IPS-NIHi7 (cell line): ENCODE data around the gene ANKRD13B.
"Not testable (repeated sequence)": the region's sequence is repeated elsewhere in the genome, so short reads cannot be mapped to it uniquely, and the experiment has no call there.

ENCODE experiments used
- DNase-seq: peaks from one replicate; pipeline ENCODE4 v3.0.0; 2012; ENCODE audit warnings: mixed read lengths; ENCODE audit errors: extremely low spot score

ANKRD13B gene

DNA sequence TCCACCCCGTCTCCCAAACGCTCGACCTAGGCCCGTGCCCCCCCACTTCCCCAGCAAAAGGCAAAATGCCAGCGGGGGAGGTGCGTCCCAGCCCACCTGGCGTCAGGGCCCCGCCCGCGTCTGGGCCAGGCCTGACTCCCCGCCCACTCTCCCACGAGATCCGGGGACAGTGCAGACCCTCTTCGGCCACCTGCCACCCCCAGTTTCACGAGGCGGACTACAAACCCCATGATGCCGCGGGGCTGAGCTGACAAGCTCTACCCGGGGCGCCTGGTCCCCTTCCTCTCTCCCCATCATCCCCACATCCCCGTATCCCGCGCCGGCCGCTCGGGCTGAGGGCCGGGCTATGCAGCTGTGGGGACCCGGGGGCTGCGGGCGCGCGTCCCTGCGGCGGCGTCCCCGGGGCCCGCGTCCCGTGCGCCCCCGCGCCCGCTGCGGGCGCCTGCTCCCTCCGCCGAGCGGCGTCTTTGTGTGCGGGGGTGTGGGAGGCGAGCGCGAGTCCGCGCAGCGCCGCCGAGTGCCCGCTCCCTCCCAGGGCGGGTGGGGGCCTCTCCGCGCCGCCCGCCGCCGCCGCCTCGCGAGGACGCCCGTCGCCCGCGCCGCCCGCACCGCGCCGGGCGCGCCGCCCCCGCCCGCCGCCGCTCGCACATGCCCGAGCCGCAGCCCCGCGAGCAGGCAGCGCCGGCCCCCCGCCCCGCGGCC, at the start of gene ANKRD13B:
ANKRD13B (plus strand) TSS at position 283 of the 702 bp plus-strand sequence. CDS start 490 bp downstream, outside the sequence.
- DNase-seq: no peak

DNA sequence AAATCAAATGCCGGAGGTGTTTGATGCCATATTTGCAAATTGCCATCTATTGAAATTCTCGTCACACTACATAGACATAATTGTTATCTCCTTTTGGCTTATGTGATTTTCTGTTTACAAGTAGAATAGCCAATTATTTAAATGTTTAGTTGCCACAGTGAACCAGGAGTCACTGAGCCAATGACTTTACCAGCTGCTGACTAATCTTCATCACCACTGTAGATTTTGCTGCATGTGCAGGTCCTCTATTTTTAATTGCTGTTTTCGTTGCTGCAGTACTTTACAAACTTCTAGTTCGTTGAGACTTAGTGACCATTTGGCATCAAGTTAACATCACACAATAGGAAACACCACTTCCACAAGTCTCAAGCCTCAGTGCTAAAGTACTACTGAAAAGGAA, 48.9 kb upstream of the ANKRD13B start:
- no peak for DNase-seq

DNA sequence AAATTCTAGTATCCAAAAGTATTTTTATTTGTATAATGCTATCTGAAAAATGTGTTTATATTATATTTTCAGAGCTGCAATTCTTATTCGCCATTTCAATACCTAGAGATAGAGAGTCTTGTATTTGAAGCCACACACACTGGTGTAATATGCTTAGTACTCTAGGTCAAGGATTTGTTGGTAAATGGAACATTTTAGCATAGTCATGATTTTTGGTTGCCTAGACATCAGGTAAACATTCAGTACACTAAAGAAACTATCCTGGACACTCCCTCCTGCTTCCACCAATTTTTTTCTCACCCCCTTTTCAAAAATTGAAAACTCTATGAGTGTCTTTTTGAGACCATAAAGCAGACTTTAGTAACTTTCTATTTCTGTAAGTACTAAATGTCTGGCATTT, 46.8 kb upstream of the ANKRD13B start:
- DNase-seq: no peak

- DNase-seq: no peak
These were observed 46.1 kb upstream of the ANKRD13B start for GRCh38 chr17:29546830-29547229.

- no peak for DNase-seq
These were observed 43.6 kb upstream of the ANKRD13B start for GRCh38 chr17:29549177-29549923.

DNA sequence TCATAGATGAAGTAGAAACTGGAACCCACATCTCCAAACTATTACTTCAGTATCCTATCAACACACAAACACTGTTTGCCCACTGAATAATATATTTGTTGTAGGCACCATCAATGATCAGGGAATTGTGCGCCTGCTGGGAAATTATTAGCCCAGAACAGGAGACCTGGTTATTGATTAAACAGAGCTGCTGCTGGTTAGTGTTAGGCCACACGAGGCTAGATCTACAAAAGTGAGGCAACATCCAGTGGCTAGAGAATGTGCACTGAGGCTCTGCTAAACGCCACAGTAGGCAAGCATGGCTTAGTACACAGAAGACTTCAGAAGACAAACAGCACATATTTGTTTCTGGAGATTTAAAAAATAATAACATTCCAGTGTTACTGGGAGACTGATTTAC, 37.1 kb upstream of the ANKRD13B start:
- DNase-seq: no peak

DNA sequence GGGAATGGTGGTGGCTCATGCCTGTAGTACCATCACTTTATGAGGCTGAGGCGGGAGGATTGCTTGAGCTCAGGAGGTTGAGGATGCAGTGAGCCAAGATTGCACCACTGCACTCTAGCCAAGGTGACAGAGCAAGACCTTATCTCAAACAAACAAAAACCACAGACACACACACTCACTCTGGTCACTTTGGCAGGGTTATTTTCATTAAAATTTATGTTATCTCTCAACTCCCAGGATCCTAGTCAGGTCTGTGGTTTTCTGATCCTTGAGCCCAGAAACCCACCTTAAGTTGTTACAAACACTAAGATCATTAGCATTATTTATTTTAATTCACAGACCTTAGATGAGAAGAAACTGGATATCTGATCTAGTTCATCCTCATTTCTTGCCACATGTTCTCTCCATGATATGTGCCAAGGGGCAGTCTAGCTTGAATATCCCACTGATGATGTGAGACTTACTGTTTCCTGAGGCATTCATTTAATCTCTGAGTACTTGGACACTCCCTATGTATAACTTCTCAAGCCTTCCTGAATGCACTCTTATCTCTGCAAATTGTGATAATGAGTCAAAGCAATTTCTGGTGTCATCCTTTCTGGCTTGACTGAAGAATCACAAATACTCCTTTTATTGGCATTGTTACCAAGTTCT, 35.7 kb upstream of the ANKRD13B start:
- DNase-seq: no peak

DNA sequence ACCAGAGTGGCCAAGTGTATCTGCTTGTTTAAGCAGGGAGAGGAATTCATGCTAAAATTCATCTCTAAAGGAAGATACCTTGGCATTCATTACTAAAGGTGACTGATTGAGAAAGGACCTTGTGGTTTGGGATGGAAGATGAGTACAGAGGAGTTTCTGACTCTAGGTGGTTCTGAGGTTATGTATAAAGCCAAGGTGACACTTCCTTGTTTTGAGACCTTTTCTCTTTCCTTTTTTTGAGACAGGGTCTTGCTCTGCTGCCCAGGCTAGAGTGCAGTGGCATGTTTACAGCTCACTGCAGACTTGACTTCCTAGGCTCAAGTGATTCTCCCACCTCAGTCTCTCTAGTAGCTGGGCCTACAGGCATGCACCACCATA, 35.2 kb upstream of the ANKRD13B start:
- no peak for DNase-seq

GRCh38 chr17:29558139-29558538, 34.8 kb upstream of the ANKRD13B start:
- not testable (repeated sequence) for DNase-seq

GRCh38 chr17:29559640-29560039, 33.3 kb upstream of the ANKRD13B start:
- DNase-seq: no peak

DNA sequence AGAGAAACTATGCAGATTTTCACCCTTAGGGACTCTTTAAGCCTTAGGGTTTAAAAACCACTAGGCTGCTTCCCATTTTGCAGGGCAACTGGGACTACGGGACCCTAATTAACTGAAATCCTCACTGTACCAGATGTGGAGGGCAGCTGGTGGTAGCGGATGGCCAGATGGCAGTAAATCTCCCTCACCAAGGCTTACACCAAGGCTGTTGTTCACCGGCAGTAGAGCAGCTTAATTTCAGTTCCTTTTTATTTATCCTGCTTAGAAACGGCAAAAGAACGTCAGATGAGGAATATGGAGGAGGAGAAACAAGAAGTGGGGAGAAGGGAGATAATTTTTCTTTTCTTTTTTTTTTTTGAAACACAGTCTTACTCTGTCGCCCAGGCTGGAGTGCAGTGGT, 32.6 kb upstream of the ANKRD13B start:
- DNase-seq: no peak

- no peak for DNase-seq
These were observed 31.1 kb upstream of the ANKRD13B start for GRCh38 chr17:29561554-29562517.

- DNase-seq: no peak
These were observed 30.3 kb upstream of the ANKRD13B start for GRCh38 chr17:29562615-29563014.

GRCh38 chr17:29563816-29564215, 29.1 kb upstream of the ANKRD13B start:
- DNase-seq: no peak

- peak; percentile 64 for DNase-seq
These were observed 27.1 kb upstream of the ANKRD13B start for GRCh38 chr17:29565643-29566472.

DNA sequence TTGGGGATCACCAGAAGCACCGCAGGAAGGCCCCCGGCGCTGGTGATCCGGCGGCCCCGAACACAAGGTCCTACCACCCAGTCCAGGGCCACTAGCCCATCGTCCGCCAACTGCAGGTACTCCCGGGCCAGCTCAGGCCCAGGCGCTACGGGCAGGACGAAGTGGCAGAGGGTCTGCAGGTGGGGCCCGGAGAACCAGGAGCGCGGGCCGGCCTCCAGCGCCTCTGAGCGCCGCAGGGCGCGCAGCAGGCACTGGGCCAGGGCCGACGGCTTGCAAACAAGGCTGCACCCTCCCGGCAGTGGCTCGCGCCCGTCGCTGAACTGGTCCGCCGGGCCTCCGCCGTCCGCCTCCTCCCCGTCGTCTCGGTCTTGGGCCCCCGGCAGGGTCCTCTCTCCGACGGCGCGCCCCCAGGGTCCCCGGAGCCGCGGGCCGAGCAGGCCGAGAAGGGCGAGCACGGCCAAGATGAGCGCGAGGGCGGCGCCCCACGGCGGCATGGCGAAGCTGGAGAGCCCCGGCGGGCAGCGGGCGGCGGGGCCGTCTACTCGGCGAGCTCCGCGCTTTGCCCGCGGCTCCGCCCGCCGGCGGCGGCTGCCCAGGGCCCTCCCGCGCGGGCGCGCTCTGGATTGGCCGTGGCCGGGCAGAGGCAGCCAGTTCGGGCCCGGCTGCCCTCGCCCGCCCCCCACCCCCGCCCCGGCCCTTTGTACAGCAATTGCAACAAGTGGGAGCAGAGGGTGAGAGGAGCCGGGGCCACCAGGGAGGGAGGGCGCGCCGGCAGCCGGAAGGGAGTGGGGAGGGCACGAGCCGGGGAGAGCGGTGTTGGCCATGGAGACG, 26.2 kb upstream of the ANKRD13B start, which contains the start of gene ABHD15:
ABHD15 (minus strand) TSS at position 565 of the 831 bp plus-strand sequence; CDS start at position 494, 71 bp downstream.
- DNase-seq: peak; percentile 64

DNA sequence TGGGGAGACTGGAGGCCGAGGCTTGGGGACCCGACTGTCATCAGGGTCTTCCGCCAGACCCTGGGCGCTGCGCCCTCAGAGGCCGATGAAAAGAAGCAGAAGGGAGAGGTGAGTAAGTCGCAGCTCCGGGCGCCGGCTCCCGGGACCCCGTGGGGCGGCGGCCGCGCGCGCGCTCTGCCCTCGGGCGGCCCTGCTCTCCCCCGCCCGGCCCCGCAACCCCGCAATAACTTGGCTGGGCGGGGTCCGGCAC, 25.7 kb upstream of the ANKRD13B start:
- no peak for DNase-seq

DNA sequence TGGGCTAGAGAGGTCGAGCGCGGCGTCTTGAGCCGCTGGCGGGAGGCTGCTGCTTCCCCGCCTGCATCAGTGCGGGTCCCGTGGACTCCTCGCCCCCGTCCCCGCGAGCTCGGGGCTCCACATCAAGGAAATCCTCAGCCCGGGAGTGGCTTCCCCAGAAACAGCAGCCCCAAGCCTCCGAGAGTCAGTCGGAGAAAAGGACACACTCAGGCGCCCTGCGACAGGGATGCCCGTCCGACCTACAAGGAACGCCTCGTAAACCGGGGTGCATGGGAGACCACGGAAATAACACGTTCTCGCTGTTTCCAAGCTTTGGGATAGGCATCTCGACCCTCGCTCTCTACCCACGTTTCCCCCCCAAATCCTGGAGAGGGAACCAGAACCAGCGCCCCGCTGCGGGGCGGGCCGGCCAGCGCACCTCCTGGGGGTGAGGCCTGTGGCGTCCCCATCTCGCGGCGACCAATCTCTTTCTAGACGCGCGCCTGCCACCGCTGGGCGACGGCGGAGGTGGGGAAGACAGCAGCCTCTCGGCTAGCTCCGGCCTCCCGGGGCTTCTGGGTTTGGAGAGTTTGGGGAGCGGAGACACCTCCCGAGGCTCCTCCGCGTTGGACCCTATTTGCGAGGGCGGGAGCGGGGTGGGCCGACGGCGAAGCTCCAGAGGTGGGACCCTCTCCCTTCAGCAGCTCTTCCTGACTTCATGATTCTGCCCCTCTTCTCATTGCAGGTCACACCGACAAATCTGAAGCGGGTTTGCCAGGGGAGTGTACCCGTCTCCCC, 25.2 kb upstream of the ANKRD13B start:
- peak; percentile 65 for DNase-seq
